ENCODE results near the gene NOC4L. TPM values are rescaled to one million over a fixed set of nuclear protein-coding genes. Genes with fewer than 3 reads are reported as not detected.
A peak's percentile ranks its signal among the peaks of the same experiment; 100 is the strongest.
"Not testable (repeated sequence)": the region's sequence is repeated elsewhere in the genome, so short reads cannot be mapped to it uniquely, and the experiment has no call there.

NOC4L gene
- total RNA-seq, 1 experiment from 2014 or later: 15.4 TPM

DNA sequence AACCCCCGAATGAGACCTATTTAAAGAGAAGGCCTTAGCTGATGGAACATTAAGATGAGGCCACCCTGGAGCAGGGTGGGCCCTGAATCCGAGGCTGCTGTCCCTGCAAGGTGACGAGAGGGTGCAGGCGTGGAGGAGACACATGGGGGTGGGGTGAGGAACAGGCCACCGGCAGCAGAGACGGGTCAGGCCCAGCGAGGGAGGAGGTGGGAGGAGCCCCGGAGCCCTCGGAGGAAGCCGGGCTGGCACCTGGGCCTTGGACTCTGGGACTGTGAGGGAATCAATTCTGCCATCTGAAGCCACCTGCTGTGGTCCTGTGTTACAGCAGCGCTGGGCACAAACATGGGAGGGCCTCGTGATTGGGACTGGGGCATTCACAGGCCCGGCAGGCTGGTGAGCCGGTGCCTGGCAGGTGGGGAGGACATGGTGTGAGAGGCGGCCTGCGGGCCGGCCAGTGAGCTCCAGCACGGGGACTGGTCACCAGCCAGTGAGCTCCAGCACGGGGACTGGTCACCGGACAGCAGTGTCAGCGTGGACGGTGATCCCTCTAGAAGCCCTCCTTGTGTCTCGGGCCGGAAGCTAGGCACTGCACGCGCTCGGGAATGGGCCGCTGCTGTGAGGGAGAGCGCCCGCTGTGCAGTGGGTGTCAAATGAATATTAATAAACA lies 46.7 kb downstream of the NOC4L start:
- Histone ChIP-seq H3K27me3 (no peaks in the 10 kb centered on the region), H3K9me3 (replicated peaks) (no peaks in the 10 kb centered on the region)

GRCh38 chr12:132191715-132192553 lies 47.7 kb downstream of the NOC4L start:
- no peaks in the 10 kb centered on the region for H3K27me3 ChIP-seq
- H3K4me3 ChIP-seq: no peak overlapping the region
- no peaks in the 10 kb centered on the region for H3K36me3 ChIP-seq
- DNase-seq: no peak
- no peaks in the 10 kb centered on the region for H3K4me1 ChIP-seq
- no peaks in the 10 kb centered on the region for H3K9me3 ChIP-seq (replicated peaks)
- H3K27ac ChIP-seq: no peak overlapping the region

More for the DNA sequence above, 46.7 kb downstream of the NOC4L start:
- no peak overlapping the region for H3K27ac ChIP-seq
- H3K4me3 ChIP-seq: no peak overlapping the region
- H3K36me3 ChIP-seq: no peaks in the 10 kb centered on the region
- DNase-seq: no peak
- no peaks in the 10 kb centered on the region for H3K4me1 ChIP-seq

DNA sequence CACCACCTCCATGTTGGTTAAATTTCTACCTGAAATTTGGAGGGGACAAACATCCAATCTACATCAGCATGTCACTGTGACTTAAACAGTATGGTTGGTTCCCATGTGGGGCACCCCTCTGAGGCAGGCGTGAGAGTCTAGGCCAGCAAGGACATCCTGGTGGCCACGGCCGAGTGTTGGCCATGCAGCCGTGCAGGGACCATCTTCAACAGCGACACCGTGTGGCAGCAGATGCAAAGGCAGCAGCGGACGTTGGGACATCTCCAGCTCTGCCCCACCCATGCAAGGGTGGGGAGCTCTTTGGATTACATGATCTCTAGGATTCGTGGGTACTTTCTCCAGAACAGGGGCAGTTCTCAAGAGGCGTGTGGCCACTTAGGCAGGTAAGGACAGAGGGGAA lies 49.8 kb downstream of the NOC4L start:
- no peaks in the 10 kb centered on the region for H3K9me3 ChIP-seq (replicated peaks)
- no peak overlapping the region for H3K27ac ChIP-seq
- H3K4me1 ChIP-seq: no peaks in the 10 kb centered on the region
- peaks cover 11% of the 10 kb centered on the region; the same call in 1 of the 2 replicates for H3K27me3 ChIP-seq
- H3K4me3 ChIP-seq: no peak overlapping the region
- no peak for DNase-seq
- no peaks in the 10 kb centered on the region for H3K36me3 ChIP-seq

DNA sequence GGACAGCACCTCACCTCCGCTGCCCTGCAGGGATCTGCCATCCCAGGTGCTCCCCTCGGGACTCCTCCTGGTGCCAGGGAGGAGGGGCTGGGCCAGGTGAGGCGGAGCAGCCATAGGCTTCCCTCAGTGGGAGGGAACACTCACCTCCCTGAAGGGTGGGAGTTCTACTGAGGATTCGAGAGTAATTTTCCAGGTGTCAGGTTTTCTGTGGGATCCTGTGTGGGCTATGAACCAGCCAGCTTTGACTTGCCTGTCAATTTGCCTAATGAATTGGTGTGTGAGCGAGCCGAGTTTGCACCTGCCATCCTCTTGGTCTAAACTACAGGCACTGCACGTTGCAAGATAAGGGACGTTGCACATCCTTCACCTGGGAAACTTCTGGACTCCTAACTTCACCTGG lies 50.3 kb downstream of the NOC4L start:
- Histone ChIP-seq H3K4me1 (no peaks in the 10 kb centered on the region), H3K9me3 (replicated peaks) (no peaks in the 10 kb centered on the region), H3K27me3 (peaks cover 12% of the 10 kb centered on the region; the same call in 1 of the 2 replicates), H3K36me3 (no peaks in the 10 kb centered on the region), H3K4me3 (no peak overlapping the region), H3K27ac (no peak overlapping the region)
- no peak for DNase-seq

DNA sequence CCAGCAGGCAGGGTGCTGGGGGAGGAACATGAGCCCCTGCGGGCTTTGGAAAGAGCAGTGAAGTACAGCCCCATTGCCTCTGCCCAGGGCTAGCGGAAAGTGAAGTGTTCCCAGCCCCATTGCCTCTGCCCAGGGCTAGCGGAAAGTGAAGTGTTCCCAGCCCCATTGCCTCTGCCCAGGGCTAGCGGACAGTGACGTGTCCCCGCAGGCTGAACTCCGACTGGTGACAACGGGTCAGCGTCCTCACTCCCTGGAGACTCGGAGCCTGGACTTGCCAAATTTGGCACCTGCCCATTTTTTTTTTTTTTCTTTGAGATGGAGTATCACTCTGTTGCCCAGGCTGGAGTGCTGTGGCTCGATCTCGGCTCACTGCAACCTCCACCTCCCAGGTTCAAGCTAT lies 51.0 kb downstream of the NOC4L start:
- not testable (repeated sequence) for H3K9me3 ChIP-seq (replicated peaks); H3K36me3 ChIP-seq; H3K27ac ChIP-seq; DNase-seq; H3K4me1 ChIP-seq; H3K4me3 ChIP-seq
- H3K27me3 ChIP-seq: peaks cover 12% of the 10 kb centered on the region; the same call in 1 of the 2 replicates

- H3K9me3 ChIP-seq (replicated peaks): no peaks in the 10 kb centered on the region
- peaks cover 12% of the 10 kb centered on the region; the same call in 1 of the 2 replicates for H3K27me3 ChIP-seq
- no peak overlapping the region for H3K4me3 ChIP-seq
- no peaks in the 10 kb centered on the region for H3K36me3 ChIP-seq
- H3K4me1 ChIP-seq: no peaks in the 10 kb centered on the region
- no peak for DNase-seq
- no peak overlapping the region for H3K27ac ChIP-seq
Measured at GRCh38 chr12:132196038-132196872, 52.0 kb downstream of the NOC4L start.

GRCh38 chr12:132196873-132197390 lies 52.7 kb downstream of the NOC4L start:
- DNase-seq: no peak
- Histone ChIP-seq H3K27ac (no peak overlapping the region), H3K27me3 (peaks cover 12% of the 10 kb centered on the region; the same call in 1 of the 2 replicates), H3K36me3 (no peaks in the 10 kb centered on the region), H3K9me3 (replicated peaks) (no peaks in the 10 kb centered on the region), H3K4me3 (no peak overlapping the region), H3K4me1 (no peaks in the 10 kb centered on the region)

GRCh38 chr12:132197581-132198354 lies 53.5 kb downstream of the NOC4L start:
- H3K27me3 ChIP-seq: peaks cover 12% of the 10 kb centered on the region; the same call in 1 of the 2 replicates
- no peaks in the 10 kb centered on the region for H3K9me3 ChIP-seq (replicated peaks)

DNA sequence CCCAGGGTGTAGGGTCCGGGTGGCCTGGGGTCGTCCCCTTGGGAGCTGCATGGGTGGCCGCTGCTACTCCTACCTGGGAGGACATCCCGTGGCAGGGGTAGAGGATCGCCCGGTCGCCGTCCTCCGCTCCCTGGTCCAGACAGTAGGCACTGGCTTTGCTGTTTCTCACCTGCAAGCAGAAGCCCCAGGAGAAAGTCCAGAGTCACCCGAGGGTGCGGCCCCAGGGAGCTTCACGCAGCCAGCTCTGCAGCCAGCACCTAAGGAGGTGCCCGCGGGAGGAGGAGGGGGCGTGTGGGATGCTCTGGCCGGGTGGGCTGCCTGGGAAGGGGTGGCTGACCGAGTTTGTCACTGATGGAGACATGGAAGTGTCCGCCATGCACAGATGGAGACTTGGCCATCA lies 54.8 kb downstream of the NOC4L start:
- DNase-seq: no peak
- no peaks in the 10 kb centered on the region for H3K9me3 ChIP-seq (replicated peaks)
- H3K27ac ChIP-seq: no peak overlapping the region
- H3K36me3 ChIP-seq: no peaks in the 10 kb centered on the region
- H3K4me1 ChIP-seq: no peaks in the 10 kb centered on the region
- H3K27me3 ChIP-seq: peaks cover 12% of the 10 kb centered on the region; the same call in 1 of the 2 replicates
- H3K4me3 ChIP-seq: no peak overlapping the region

More at GRCh38 chr12:132197581-132198354, 53.5 kb downstream of the NOC4L start:
- H3K36me3 ChIP-seq: no peaks in the 10 kb centered on the region
- H3K4me3 ChIP-seq: no peak overlapping the region
- H3K4me1 ChIP-seq: no peaks in the 10 kb centered on the region
- H3K27ac ChIP-seq: no peak overlapping the region
- peak; percentile 26 to 39 for DNase-seq

- H3K4me1 ChIP-seq: no peaks in the 10 kb centered on the region
- H3K36me3 ChIP-seq: no peaks in the 10 kb centered on the region
- H3K27ac ChIP-seq: no peak overlapping the region
- peaks cover 12% of the 10 kb centered on the region; the same call in 1 of the 2 replicates for H3K27me3 ChIP-seq
- DNase-seq: no peak
- no peaks in the 10 kb centered on the region for H3K9me3 ChIP-seq (replicated peaks)
- no peak overlapping the region for H3K4me3 ChIP-seq
Measured at GRCh38 chr12:132199526-132200319, 55.5 kb downstream of the NOC4L start.

DNA sequence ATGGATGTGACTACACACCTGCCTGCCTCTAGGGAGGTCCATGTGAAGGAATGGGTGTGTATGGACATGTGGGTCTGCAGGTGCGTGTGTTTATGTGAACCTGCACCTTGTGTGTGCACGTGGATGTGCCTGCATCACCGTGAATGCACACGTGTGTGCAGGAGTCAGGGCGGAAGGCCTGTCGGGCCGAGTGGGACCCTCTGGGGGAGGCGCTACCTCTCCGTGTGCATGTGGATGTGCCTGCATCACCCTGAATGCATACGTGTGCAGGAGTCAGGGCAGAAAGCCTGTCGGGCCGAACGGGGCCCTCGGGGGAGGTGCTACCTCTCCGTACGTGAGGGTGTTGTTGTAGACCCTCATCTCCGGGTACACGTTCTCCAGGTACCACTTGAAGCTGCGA lies 56.5 kb downstream of the NOC4L start:
- Histone ChIP-seq H3K27ac (no peak overlapping the region), H3K9me3 (replicated peaks) (no peaks in the 10 kb centered on the region), H3K36me3 (no peaks in the 10 kb centered on the region), H3K4me1 (no peaks in the 10 kb centered on the region), H3K27me3 (peaks cover 12% of the 10 kb centered on the region; the same call in 1 of the 2 replicates), H3K4me3 (no peak overlapping the region)
- no peak for DNase-seq

DNA sequence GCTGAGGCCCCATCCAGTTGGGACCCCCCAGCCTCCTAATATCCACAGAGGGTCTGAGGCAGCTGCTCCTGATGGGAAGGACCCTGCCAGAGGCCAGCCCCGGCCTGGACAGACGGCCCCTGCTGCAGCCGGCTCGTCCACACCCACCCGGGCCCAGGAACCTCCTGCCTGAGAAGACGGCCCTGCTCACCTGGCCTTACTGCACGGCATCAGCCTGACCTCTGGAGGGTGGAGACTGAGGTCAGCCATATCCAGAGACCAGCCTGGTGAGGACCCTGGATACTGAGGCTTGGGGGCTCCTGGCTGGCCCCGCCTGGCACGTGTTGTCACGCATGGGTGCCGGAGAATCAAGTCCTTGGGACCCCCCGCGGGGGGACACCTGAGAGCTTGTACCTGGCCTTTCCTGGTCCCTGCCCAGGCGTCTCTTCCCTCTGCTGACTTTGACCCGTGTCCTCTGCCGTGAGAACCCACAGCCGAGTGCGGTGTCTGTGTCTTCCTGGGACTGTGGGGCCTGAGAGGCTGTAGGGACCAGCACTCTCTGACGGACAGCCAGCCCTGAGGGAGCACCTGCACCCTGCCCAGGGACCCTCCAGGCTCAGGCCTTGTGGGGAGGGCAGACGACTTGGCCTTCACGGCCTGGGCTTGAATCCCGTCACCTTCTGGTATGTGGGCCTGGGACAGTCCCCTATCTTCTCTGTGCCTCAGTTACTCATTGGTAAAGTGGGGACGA lies 57.3 kb downstream of the NOC4L start:
- no peaks in the 10 kb centered on the region for H3K9me3 ChIP-seq (replicated peaks)
- H3K27ac ChIP-seq: no peak overlapping the region
- no peaks in the 10 kb centered on the region for H3K36me3 ChIP-seq
- peaks cover 12% of the 10 kb centered on the region; the same call in 1 of the 2 replicates for H3K27me3 ChIP-seq
- no peak overlapping the region for H3K4me3 ChIP-seq
- no peaks in the 10 kb centered on the region for H3K4me1 ChIP-seq
- no peak for DNase-seq
